ENCODE results near the gene IFT88. TPM values are rescaled to one million over a fixed set of nuclear protein-coding genes. Genes with fewer than 3 reads are reported as not detected.

The IFT88 gene
- total and polyA plus RNA-seq, 2 of the 4 experiments (the other 2 are of a cell fraction), result 5.5 to 8.6 TPM

- CTCF ChIA-PET, result no interaction called here
- H4K5ac ChIP-seq (ENCODE audit: low read depth, low read length), result no peak overlapping the region
Observed at GRCh38 chr13:20582026-20582425, 15.1 kb downstream of the IFT88 start.

More at GRCh38 chr13:20582026-20582425, 15.1 kb downstream of the IFT88 start:
- Histone ChIP-seq H2AK9ac (replicated peaks; ENCODE audit: low read depth, low read length, poor library complexity) (no peak overlapping the region), H4K8ac (ENCODE audit: low read depth in 2 of 2, low read length in 2 of 2) (no peak overlapping the region), H3K9me1 (ENCODE audit: insufficient read depth, low read length) (no peaks in the 10 kb centered on the region), H3K36me3 (ENCODE audit: control insufficient read depth, insufficient read depth, low read length) (peaks cover 9% of the 10 kb centered on the region), H3K14ac (replicated peaks; ENCODE audit: low read depth, low read length) (no peak overlapping the region), H2BK120ac (ENCODE audit: low read depth, low read length) (no peak overlapping the region), H3K27me3 (ENCODE audit: control insufficient read depth, insufficient read depth, low read length) (no peaks in the 10 kb centered on the region), H3K18ac (ENCODE audit: low read depth, low read length) (no peak overlapping the region), H2AK5ac (ENCODE audit: low read depth, low read length) (no peak overlapping the region), H3K23ac (ENCODE audit: low read depth, low read length) (no peak overlapping the region), H3K4me2 (ENCODE audit: low read depth, low read length) (no peak overlapping the region), H2BK5ac (ENCODE audit: low read depth, low read length, poor library complexity, severe bottlenecking) (no peak overlapping the region), H3K9ac (ENCODE audit: low read depth, low read length) (no peak overlapping the region), H2AFZ (replicated peaks; ENCODE audit: low read length, poor library complexity) (no peak overlapping the region), H3K4ac (ENCODE audit: low read depth, low read length) (no peak overlapping the region), H3K4me3 (ENCODE audit: insufficient read depth, low read depth, low read length) (no peak overlapping the region), H3K9me3 (ENCODE audit: control insufficient read depth, insufficient read depth, low read length) (peaks cover 3% of the 10 kb centered on the region; the same call in 1 of the 2 replicates), H3K27ac (ENCODE audit: insufficient read depth, low read length) (no peak overlapping the region), H3K56ac (ENCODE audit: extremely low read depth, insufficient read depth, low read length) (no peak overlapping the region), H4K91ac (ENCODE audit: insufficient read depth, low read depth, low read length) (no peak overlapping the region), H4K20me1 (ENCODE audit: insufficient read depth, low read length) (no peaks in the 10 kb centered on the region), H3K79me1 (ENCODE audit: low read depth in 1 of 2, low read length in 2 of 2) (peaks cover 0 to 4% of the 10 kb centered on the region in 2 experiments; a peak in 1 of 4 replicates), H3K4me1 (ENCODE audit: control insufficient read depth, insufficient read depth, low read length) (no peaks in the 10 kb centered on the region), H2BK20ac (ENCODE audit: low read depth, low read length) (no peak overlapping the region), H2BK15ac (ENCODE audit: low read depth, low read length) (no peak overlapping the region)
- dilution Hi-C loops (cut with HindIII; ENCODE audit: low sequenced_read_pairs, unreplicated experiment) (no loop called here), intact Hi-C loops (cut with micrococcal nuclease) (no loop called here), in situ Hi-C loops (cut with MboI; ENCODE audit: low sequenced_read_pairs) (no loop called here)
- no peak for ATAC-seq (ENCODE audit: low read depth)
- WGBS, 2 experiments (ENCODE audit: extremely low coverage in 2 of 2, insufficient read length in 1 of 2), result 100% methylated on average over 2 of the region's 2 CpGs; no CpG with 5 or more reads in 1 of the 2 experiments
- POLR2A ChIA-PET (ENCODE audit: unreplicated experiment), result no interaction called here
- no TSS peak for BruUV-seq (replicated peaks)
- TF ChIP-seq RFX5 (IDR thresholded peaks at IDR 0.05; ENCODE audit: low read depth, low read length) (no peak), BHLHE40 (IDR thresholded peaks at IDR 0.05; ENCODE audit: low read depth, low read length) (no peak), CHD1 (IDR thresholded peaks at IDR 0.05; ENCODE audit: low read depth, low read length) (no peak), FOS (IDR thresholded peaks at IDR 0.05; ENCODE audit: low read depth, low read length) (no peak), CEBPB (IDR thresholded peaks at IDR 0.05; ENCODE audit: low read depth, low read length) (no peak), USF2 (IDR thresholded peaks at IDR 0.05; ENCODE audit: low read depth, low read length) (no peak), MAZ (IDR thresholded peaks at IDR 0.05; ENCODE audit: borderline replicate concordance, low read depth, low read length) (no peak), ELK1 (IDR thresholded peaks at IDR 0.05; ENCODE audit: borderline replicate concordance, low read depth, low read length) (no peak), CTCF (conservative IDR thresholded peaks at IDR 0.05; ENCODE audit: low read depth, low read length) (no peak), POLR2A (IDR thresholded peaks at IDR 0.05; ENCODE audit: low read depth, low read length) (no peak), MXI1 (IDR thresholded peaks at IDR 0.05; ENCODE audit: borderline replicate concordance, low read depth, low read length) (no peak), RAD21 (IDR thresholded peaks at IDR 0.05; ENCODE audit: low read length) (no peak)
- no peak for DNase-seq

Data from IMR-90 (cell line).